Measurements from ENCODE around the gene RARRES2. TPM values are rescaled to one million over a fixed set of nuclear protein-coding genes. Genes with fewer than 3 reads are reported as not detected.

RARRES2 gene
- total RNA-seq, 5 donors from 2014 or later (not counting 1 experiment from before 2014, with no cell fraction given), result 2.7 to 3.2 (median 2.7) TPM; not detected in 2

- Histone ChIP-seq H3K4me1 (ENCODE audit: control insufficient read depth in 1 of 2, extremely low read depth in 1 of 2, insufficient read depth in 2 of 2, low read length in 2 of 2) (peaks cover 4 to 16% of the 10 kb centered on the region in 2 experiments), H3K9me3 (no peaks in the 10 kb centered on the region), H3K27me3 (replicated peaks in 1 of 2; ENCODE audit: control insufficient read depth in 2 of 2, extremely low read depth in 1 of 2, insufficient read depth in 2 of 2, low read length in 1 of 2) (peaks cover 0 to 32% of the 10 kb centered on the region in 2 experiments), H3K27ac (ENCODE audit: low read length) (no peak overlapping the region), H3K4me3 (ENCODE audit: control insufficient read depth in 1 of 2, extremely low read depth in 1 of 2, low read length in 1 of 2) (no peak overlapping the region), H3K36me3 (ENCODE audit: control insufficient read depth in 2 of 2, extremely low read depth in 1 of 2, insufficient read depth in 1 of 2, low read length in 1 of 2) (peaks cover 0 to 6% of the 10 kb centered on the region in 2 donors)
- 90% methylated on average over 6 of the region's 6 CpGs for WGBS (ENCODE audit: insufficient coverage)
- Mint-ChIP-seq H3K27ac (no peak overlapping the region), H3K27me3 (peaks cover 6 to 34% of the 10 kb centered on the region in 2 donors), H3K4me1 (peaks cover 0 to 20% (median 7%) of the 10 kb centered on the region in 3 donors), H3K4me3 (no peak overlapping the region), H3K9me3 (no peaks in the 10 kb centered on the region), H3K36me3 (peaks cover 15% of the 10 kb centered on the region)
- DNase-seq (no peak), ATAC-seq (replicated peaks in 1 of 4) (no peak)
- ChIA-PET POLR2A (no interaction called here), CTCF (no interaction called here)
Observed at GRCh38 chr7:150337659-150338081, 3.8 kb downstream of the RARRES2 start.

DNA sequence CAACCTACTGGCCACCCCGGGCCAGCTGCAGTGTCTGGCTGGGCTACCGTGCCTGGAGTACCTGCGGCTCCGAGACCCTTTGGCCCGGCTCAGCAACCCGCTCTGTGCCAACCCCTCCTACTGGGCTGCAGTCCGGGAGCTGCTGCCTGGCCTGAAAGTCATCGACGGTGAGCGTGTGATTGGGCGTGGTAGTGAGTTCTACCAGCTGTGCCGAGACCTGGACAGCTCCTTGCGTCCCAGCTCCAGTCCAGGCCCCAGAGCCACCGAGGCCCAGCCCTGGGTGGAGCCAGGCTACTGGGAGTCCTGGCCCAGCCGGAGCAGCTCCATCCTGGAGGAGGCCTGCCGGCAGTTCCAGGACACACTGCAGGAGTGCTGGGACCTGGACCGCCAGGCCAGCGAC is 4.2 kb downstream of the RARRES2 start:
- Mint-ChIP-seq H3K4me1 (peaks cover 0 to 18% (median 7%) of the 10 kb centered on the region in 3 donors), H3K36me3 (peaks cover 15% of the 10 kb centered on the region), H3K27me3 (peaks cover 5 to 29% of the 10 kb centered on the region in 2 donors), H3K9me3 (no peaks in the 10 kb centered on the region), H3K4me3 (no peak overlapping the region), H3K27ac (no peak overlapping the region)
- H3K27me3 ChIP-seq (replicated peaks in 1 of 2; ENCODE audit: control insufficient read depth in 2 of 2, extremely low read depth in 1 of 2, insufficient read depth in 2 of 2, low read length in 1 of 2), result peaks cover 0 to 28% of the 10 kb centered on the region in 2 experiments
- H3K4me1 ChIP-seq (ENCODE audit: control insufficient read depth in 1 of 2, extremely low read depth in 1 of 2, insufficient read depth in 2 of 2, low read length in 2 of 2), result peaks cover 4 to 16% of the 10 kb centered on the region in 2 experiments
- ChIA-PET POLR2A (no interaction called here), CTCF (interaction anchor here in 1 of 2 donors (0.5 kb wide), 1 partner anchor 1684 kb away, joined by 5 read pairs; no protein-coding TSS in a partner anchor)
- 97% methylated on average over 18 of the region's 18 CpGs for WGBS (ENCODE audit: insufficient coverage)
- no peak overlapping the region for H3K27ac ChIP-seq (ENCODE audit: low read length)
- no peak overlapping the region for H3K4me3 ChIP-seq (ENCODE audit: control insufficient read depth in 1 of 2, extremely low read depth in 1 of 2, low read length in 1 of 2)
- H3K9me3 ChIP-seq, result no peaks in the 10 kb centered on the region
- H3K36me3 ChIP-seq (ENCODE audit: control insufficient read depth in 2 of 2, extremely low read depth in 1 of 2, insufficient read depth in 1 of 2, low read length in 1 of 2), result peaks cover 0 to 6% of the 10 kb centered on the region in 2 donors
- ATAC-seq (replicated peaks in 1 of 4) (no peak), DNase-seq (no peak)

- Mint-ChIP-seq H3K4me3 (no peak overlapping the region), H3K36me3 (peaks cover 15% of the 10 kb centered on the region), H3K27me3 (peaks cover under 1 to 25% of the 10 kb centered on the region in 2 donors), H3K4me1 (peaks cover 0 to 15% (median 7%) of the 10 kb centered on the region in 3 donors), H3K9me3 (no peaks in the 10 kb centered on the region), H3K27ac (no peak overlapping the region)
- Histone ChIP-seq H3K27ac (ENCODE audit: low read length) (no peak overlapping the region), H3K27me3 (replicated peaks in 1 of 2; ENCODE audit: control insufficient read depth in 2 of 2, extremely low read depth in 1 of 2, insufficient read depth in 2 of 2, low read length in 1 of 2) (peaks cover 0 to 24% of the 10 kb centered on the region in 2 experiments), H3K36me3 (ENCODE audit: control insufficient read depth in 2 of 2, extremely low read depth in 1 of 2, insufficient read depth in 1 of 2, low read length in 1 of 2) (peaks cover 0 to 6% of the 10 kb centered on the region in 2 donors), H3K9me3 (no peaks in the 10 kb centered on the region), H3K4me1 (ENCODE audit: control insufficient read depth in 1 of 2, extremely low read depth in 1 of 2, insufficient read depth in 2 of 2, low read length in 2 of 2) (peaks cover 4 to 16% of the 10 kb centered on the region in 2 experiments), H3K4me3 (ENCODE audit: control insufficient read depth in 1 of 2, extremely low read depth in 1 of 2, low read length in 1 of 2) (no peak overlapping the region)
- no peak for DNase-seq
- ChIA-PET POLR2A (no interaction called here), CTCF (interaction anchor here in 1 of 2 donors (0.5 kb wide), 1 partner anchor 1685 kb away, joined by 5 read pairs; no protein-coding TSS in a partner anchor)
- no peak for ATAC-seq (replicated peaks in 1 of 4)
- WGBS (ENCODE audit: insufficient coverage), result 98% methylated on average over 14 of the region's 14 CpGs
Observed at GRCh38 chr7:150336746-150337145, 4.7 kb downstream of the RARRES2 start.

DNA sequence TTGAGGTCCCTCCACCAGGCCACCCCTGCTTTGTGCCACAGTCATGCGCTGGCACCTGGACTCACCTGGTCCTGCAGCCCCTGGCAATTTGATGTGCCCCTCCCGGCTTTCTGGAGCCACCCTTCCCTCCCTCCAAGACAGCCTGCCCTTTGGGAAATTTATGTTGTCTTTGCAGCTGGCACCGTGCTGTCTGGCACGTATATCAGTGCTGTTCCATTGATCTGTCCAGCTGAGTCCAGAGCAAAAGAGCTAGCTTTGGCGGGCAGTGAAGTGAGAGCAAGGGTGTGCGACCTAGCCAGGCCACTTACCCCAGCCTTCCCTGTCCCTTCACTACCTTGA is 5.7 kb downstream of the RARRES2 start:
- Histone ChIP-seq H3K4me3 (ENCODE audit: control insufficient read depth in 1 of 2, extremely low read depth in 1 of 2, low read length in 1 of 2) (no peak overlapping the region), H3K27me3 (replicated peaks in 1 of 2; ENCODE audit: control insufficient read depth in 2 of 2, extremely low read depth in 1 of 2, insufficient read depth in 2 of 2, low read length in 1 of 2) (peaks cover 0 to 16% of the 10 kb centered on the region in 2 experiments), H3K27ac (ENCODE audit: low read length) (no peak overlapping the region), H3K4me1 (ENCODE audit: control insufficient read depth in 1 of 2, extremely low read depth in 1 of 2, insufficient read depth in 2 of 2, low read length in 2 of 2) (peaks cover 4 to 10% of the 10 kb centered on the region in 2 experiments), H3K36me3 (ENCODE audit: control insufficient read depth in 2 of 2, extremely low read depth in 1 of 2, insufficient read depth in 1 of 2, low read length in 1 of 2) (peaks cover 6 to 7% of the 10 kb centered on the region in 2 donors), H3K9me3 (no peaks in the 10 kb centered on the region)
- POLR2A ChIA-PET, result no interaction called here
- ATAC-seq (replicated peaks in 1 of 4) (no peak), DNase-seq (no peak)
- 80% methylated on average over 6 of the region's 6 CpGs for whole genome bisulfite sequencing (ENCODE audit: insufficient coverage)
- H3K4me1 Mint-ChIP-seq, result peaks cover 0 to 12% (median 6%) of the 10 kb centered on the region in 3 donors
- no peak overlapping the region for H3K27ac Mint-ChIP-seq
- CTCF ChIA-PET, result no interaction called here
- no peak overlapping the region for H3K4me3 Mint-ChIP-seq
- peaks cover 0 to 21% of the 10 kb centered on the region in 2 donors for H3K27me3 Mint-ChIP-seq
- no peaks in the 10 kb centered on the region for H3K9me3 Mint-ChIP-seq
- H3K36me3 Mint-ChIP-seq, result peaks cover 23% of the 10 kb centered on the region

GRCh38 chr7:150335108-150335773 is 6.2 kb downstream of the RARRES2 start:
- Histone ChIP-seq H3K27me3 (replicated peaks in 1 of 2; ENCODE audit: control insufficient read depth in 2 of 2, extremely low read depth in 1 of 2, insufficient read depth in 2 of 2, low read length in 1 of 2) (peaks cover 0 to 12% of the 10 kb centered on the region in 2 experiments), H3K4me3 (ENCODE audit: control insufficient read depth in 1 of 2, extremely low read depth in 1 of 2, low read length in 1 of 2) (no peak overlapping the region), H3K36me3 (ENCODE audit: control insufficient read depth in 2 of 2, extremely low read depth in 1 of 2, insufficient read depth in 1 of 2, low read length in 1 of 2) (peaks cover 6 to 12% of the 10 kb centered on the region in 2 donors), H3K4me1 (ENCODE audit: control insufficient read depth in 1 of 2, extremely low read depth in 1 of 2, insufficient read depth in 2 of 2, low read length in 2 of 2) (peaks cover 2 to 5% of the 10 kb centered on the region in 2 experiments), H3K9me3 (no peaks in the 10 kb centered on the region), H3K27ac (ENCODE audit: low read length) (no peak overlapping the region)
- H3K4me1 Mint-ChIP-seq, result peaks cover 0 to 9% (median 5%) of the 10 kb centered on the region in 3 donors
- H3K36me3 Mint-ChIP-seq, result peaks cover 25% of the 10 kb centered on the region
- 94% methylated on average over 6 of the region's 7 CpGs for WGBS (ENCODE audit: insufficient coverage)
- ChIA-PET POLR2A (no interaction called here), CTCF (no interaction called here)
- H3K27me3 Mint-ChIP-seq, result peaks cover 0 to 18% of the 10 kb centered on the region in 2 donors
- no peak overlapping the region for H3K27ac Mint-ChIP-seq
- DNase-seq (no peak), ATAC-seq (replicated peaks in 1 of 4) (no peak)
- no peaks in the 10 kb centered on the region for H3K9me3 Mint-ChIP-seq
- no peak overlapping the region for H3K4me3 Mint-ChIP-seq

GRCh38 chr7:150334108-150334507 is 7.3 kb downstream of the RARRES2 start:
- H3K4me1 ChIP-seq (ENCODE audit: control insufficient read depth in 1 of 2, extremely low read depth in 1 of 2, insufficient read depth in 2 of 2, low read length in 2 of 2), result no peaks in the 10 kb centered on the region
- H3K36me3 ChIP-seq (ENCODE audit: control insufficient read depth in 2 of 2, extremely low read depth in 1 of 2, insufficient read depth in 1 of 2, low read length in 1 of 2), result peaks cover 16 to 22% of the 10 kb centered on the region in 2 donors
- H3K27ac Mint-ChIP-seq, result no peak overlapping the region

More at GRCh38 chr7:150334108-150334507, 7.3 kb downstream of the RARRES2 start:
- no peak overlapping the region for H3K4me3 Mint-ChIP-seq
- ChIA-PET CTCF (no interaction called here), POLR2A (no interaction called here)
- WGBS (ENCODE audit: insufficient coverage), result 96% methylated on average over 3 of the region's 8 CpGs
- DNase-seq (no peak), ATAC-seq (replicated peaks in 1 of 4) (no peak)
- H3K9me3 Mint-ChIP-seq, result no peaks in the 10 kb centered on the region
- peaks cover 0 to 3% of the 10 kb centered on the region in 2 experiments for H3K27me3 ChIP-seq (replicated peaks in 1 of 2; ENCODE audit: control insufficient read depth in 2 of 2, extremely low read depth in 1 of 2, insufficient read depth in 2 of 2, low read length in 1 of 2)
- peaks cover 0 to 7% of the 10 kb centered on the region in 2 donors for H3K27me3 Mint-ChIP-seq
- no peak overlapping the region for H3K27ac ChIP-seq (ENCODE audit: low read length)
- no peaks in the 10 kb centered on the region for H3K9me3 ChIP-seq
- H3K36me3 Mint-ChIP-seq, result peaks cover 27% of the 10 kb centered on the region
- H3K4me3 ChIP-seq (ENCODE audit: control insufficient read depth in 1 of 2, extremely low read depth in 1 of 2, low read length in 1 of 2), result no peak overlapping the region
- H3K4me1 Mint-ChIP-seq, result no peaks in the 10 kb centered on the region
